PC-9 (cell line): ENCODE measurements around the gene ADAM19. TPM values are rescaled to one million over a fixed set of nuclear protein-coding genes. Genes with fewer than 3 reads are reported as not detected.
A peak's percentile ranks its signal among the peaks of the same experiment; 100 is the strongest.

Experiments used
- BruUV-seq: library from RNA; stranded (reverse); fragments of 400-500 nt; replicated peaks from 2 replicates; lab custom pipeline; 2021; lab: Mats Ljungman, UMichigan
- CTCF ChIA-PET: fragments of 300-600 bp; sonication (Branson Sonifier 250); formaldehyde crosslinking; loops from one replicate; lab custom pipeline; 2022; ENCODE audit warnings: antibody characterized with exemption; lab: Charles Lee
- POLR2A ChIA-PET: fragments of 300-600 bp; sonication (Branson Sonifier 250); formaldehyde crosslinking; loops from one replicate; lab custom pipeline; 2022; ENCODE audit warnings: antibody characterized with exemption; ENCODE audit not compliant: unreplicated experiment; lab: Charles Lee
- DNase-seq, 2 experiments: peaks; one replicate each; pipeline versions ENCODE4 v3.0.0 to v3.0.0-alpha.2; 2015 to 2022; ENCODE audit warnings: mixed read lengths in 1 of 2
- H2AFZ ChIP-seq: fragments of 200-600 bp; sonication (generic); 2 replicates; pipeline ENCODE4 v1.8.1; 2017; ENCODE audit warnings: antibody characterized with exemption
- H3F3A ChIP-seq: fragments of 200-600 bp; sonication (generic); 2 replicates; pipeline ENCODE4 v1.8.1; 2017; ENCODE audit warnings: antibody characterized with exemption, mild to moderate bottlenecking, low read depth; ENCODE audit not compliant: insufficient read depth
- H3K27ac ChIP-seq: fragments of 200-600 bp; sonication (generic); 2 replicates; pipeline ENCODE4 v1.6.1; 2016; ENCODE audit warnings: mixed run types
- H3K27me3 ChIP-seq: fragments of 200-600 bp; sonication (generic); 2 replicates; pipeline ENCODE4 v1.6.1; 2016; ENCODE audit warnings: low read depth, mixed run types; ENCODE audit not compliant: insufficient read depth
- H3K36me3 ChIP-seq: fragments of 200-600 bp; sonication (generic); 2 replicates; pipeline ENCODE4 v1.6.1; 2016; ENCODE audit warnings: low read depth, mixed run types
- H3K4me1 ChIP-seq: fragments of 200-600 bp; sonication (generic); replicated peaks from 2 replicates; pipeline ENCODE4 v1.6.1; 2016; ENCODE audit warnings: mixed run types; ENCODE audit not compliant: insufficient read depth
- H3K4me2 ChIP-seq: fragments of 200-600 bp; sonication (generic); 2 replicates; pipeline ENCODE4 v1.6.1; 2017; ENCODE audit warnings: mixed run types
- H3K4me3 ChIP-seq: fragments of 200-600 bp; sonication (generic); 2 replicates; pipeline ENCODE4 v1.6.1; 2016; ENCODE audit warnings: mixed run types
- H3K79me2 ChIP-seq: fragments of 200-600 bp; sonication (generic); 2 replicates; pipeline ENCODE4 v1.6.1; 2017; ENCODE audit warnings: low read depth, mixed run types
- H3K9me2 ChIP-seq: fragments of 200-600 bp; sonication (generic); 2 replicates; pipeline ENCODE4 v1.8.1; 2017; ENCODE audit warnings: mild to moderate bottlenecking; ENCODE audit not compliant: insufficient read depth
- H3K9me3 ChIP-seq: fragments of 200-600 bp; sonication (generic); 2 replicates; pipeline ENCODE4 v1.8.1; 2016; ENCODE audit warnings: low read depth; ENCODE audit not compliant: insufficient read depth
- H4K20me1 ChIP-seq: fragments of 200-600 bp; sonication (generic); 2 replicates; pipeline ENCODE4 v1.8.1; 2017; ENCODE audit not compliant: insufficient read depth
- CTCF ChIP-seq: fragments of 200-600 bp; sonication (generic); conservative IDR thresholded peaks from 2 replicates; pipeline ENCODE4 v1.6.1; 2017; ENCODE audit warnings: mixed run types, antibody characterized with exemption, mild to moderate bottlenecking, moderate library complexity
- EZH2 ChIP-seq: fragments of 200-600 bp; sonication (generic); IDR thresholded peaks from 2 replicates; pipeline ENCODE4 v1.8.0; 2017; ENCODE audit warnings: antibody characterized with exemption, low read depth
- intact Hi-C: fragments of 100-400 bp; cut with micrococcal nuclease; formaldehyde crosslinking; loops from one replicate; pipeline ENCODE4 v1.10.0; 2022; ENCODE audit not compliant: unreplicated experiment
- total RNA-seq: library from RNA; stranded (reverse); gene quantifications from 2 replicates; pipeline ENCODE4 v1.2.3, GENCODE V29; 2021

Gene ADAM19
- total RNA-seq, 1 experiment from 2014 or later: 7.6 TPM

- TF ChIP-seq EZH2: no peak
- TF ChIP-seq CTCF: no peak
- CTCF ChIA-PET: interaction anchor here (0.7 kb wide), 1 partner anchor 38 kb away, joined by 15 read pairs; no protein-coding TSS in a partner anchor
- Histone ChIP-seq H3K9me2 (no peaks in the 10 kb centered on the region), H3K27me3 (no peaks in the 10 kb centered on the region), H3K36me3 (no peaks in the 10 kb centered on the region), H3K27ac (no peak overlapping the region), H3K4me2 (no peak overlapping the region), H3F3A (peaks cover 56% of the 10 kb centered on the region), H3K4me1 (peaks cover 70% of the 10 kb centered on the region), H3K79me2 (peaks cover 36% of the 10 kb centered on the region), H2AFZ (no peak overlapping the region), H4K20me1 (no peaks in the 10 kb centered on the region), H3K4me3 (no peak overlapping the region), H3K9me3 (no peaks in the 10 kb centered on the region)
- intact Hi-C loops: no loop called here
- BruUV-seq: no TSS peak
- POLR2A ChIA-PET: no interaction called here
- DNase-seq: no peak
These were observed 22.9 kb downstream of the ADAM19 start for GRCh38 chr5:157552650-157553049.

DNA sequence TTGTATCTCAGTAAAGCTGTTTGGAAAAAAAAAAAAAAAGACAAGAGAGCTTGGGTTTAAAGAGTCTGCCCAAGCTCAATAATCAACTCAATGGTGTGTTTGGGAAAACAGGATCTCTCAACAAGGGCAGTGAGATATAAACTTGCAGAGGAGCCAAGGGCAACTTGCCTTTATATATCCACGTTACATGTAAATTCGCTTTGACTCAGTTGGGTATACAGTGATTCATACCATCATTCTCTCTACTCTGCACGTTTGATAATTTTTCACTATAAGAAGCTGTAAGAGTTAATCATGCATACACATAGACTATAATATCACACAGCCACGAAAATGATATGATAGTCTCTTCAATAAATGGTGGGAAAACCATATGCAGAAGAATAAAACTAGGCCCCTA is 24.9 kb downstream of the ADAM19 start:
- no TSS peak for BruUV-seq
- no peak overlapping the region for H3K27ac ChIP-seq
- DNase-seq: no peak
- CTCF ChIA-PET: no interaction called here
- H3K9me3 ChIP-seq: no peaks in the 10 kb centered on the region
- H3K27me3 ChIP-seq: no peaks in the 10 kb centered on the region
- no peaks in the 10 kb centered on the region for H4K20me1 ChIP-seq
- POLR2A ChIA-PET: no interaction called here
- peaks cover 57% of the 10 kb centered on the region for H3K4me1 ChIP-seq
- H2AFZ ChIP-seq: no peak overlapping the region
- no peaks in the 10 kb centered on the region for H3K9me2 ChIP-seq
- no peak for TF ChIP-seq CTCF
- peaks cover 41% of the 10 kb centered on the region for H3K79me2 ChIP-seq
- no peaks in the 10 kb centered on the region for H3K36me3 ChIP-seq
- no peak overlapping the region for H3K4me2 ChIP-seq
- H3F3A ChIP-seq: peaks cover 45% of the 10 kb centered on the region
- H3K4me3 ChIP-seq: no peak overlapping the region
- intact Hi-C loops: no loop called here

GRCh38 chr5:157549954-157550549 is 25.5 kb downstream of the ADAM19 start:
- TF ChIP-seq EZH2: no peak
- no peak for TF ChIP-seq CTCF
- no peaks in the 10 kb centered on the region for H3K9me2 ChIP-seq
- CTCF ChIA-PET: no interaction called here
- H3K4me2 ChIP-seq: peak overlapping the region; percentile 66
- H3F3A ChIP-seq: peaks cover 40% of the 10 kb centered on the region
- no peak overlapping the region for H3K4me3 ChIP-seq
- H3K4me1 ChIP-seq: peaks cover 51% of the 10 kb centered on the region
- no peak for DNase-seq
- H2AFZ ChIP-seq: no peak overlapping the region
- POLR2A ChIA-PET: no interaction called here
- intact Hi-C loops: no loop called here
- H3K27me3 ChIP-seq: no peaks in the 10 kb centered on the region
- H3K36me3 ChIP-seq: no peaks in the 10 kb centered on the region
- no peaks in the 10 kb centered on the region for H4K20me1 ChIP-seq
- BruUV-seq: no TSS peak
- H3K9me3 ChIP-seq: no peaks in the 10 kb centered on the region
- peaks cover 41% of the 10 kb centered on the region for H3K79me2 ChIP-seq
- H3K27ac ChIP-seq: peak overlapping the region; percentile 85
